MCF 10A (cell line): ENCODE data around the gene SMIM11. TPM values are rescaled to one million over a fixed set of nuclear protein-coding genes. Genes with fewer than 3 reads are reported as not detected.

ENCODE experiments used
- BruUV-seq: library from RNA; stranded (reverse); fragments of 400-500 nt; replicated peaks from 2 replicates; lab custom pipeline; 2021; lab: Mats Ljungman, UMichigan
- CTCF ChIA-PET: fragments of 300-600 bp; sonication (Branson Sonifier 250); formaldehyde crosslinking; extraction: SDS; loops from one replicate; lab custom pipeline; 2021; ENCODE audit warnings: antibody characterized with exemption, inconsistent platforms; lab: Yijun Ruan, JAX
- POLR2A ChIA-PET: fragments of 300-600, 350-650 bp; sonication (Branson Sonifier 250); formaldehyde crosslinking; extraction: SDS; loops from one replicate; lab custom pipeline; 2020; ENCODE audit warnings: antibody characterized with exemption, inconsistent platforms; lab: Yijun Ruan, JAX
- DNase-seq: peaks from one replicate; pipeline ENCODE4 v3.0.0-alpha.2; 2018; ENCODE audit not compliant: unreplicated experiment
- H3K27ac Mint-ChIP-seq: one replicate; pipeline ENCODE4 v1.8.0; 2022; ENCODE audit warnings: mild to moderate bottlenecking, low read depth, mixed read lengths; ENCODE audit not compliant: unreplicated experiment
- H3K27me3 Mint-ChIP-seq: one replicate; pipeline ENCODE4 v1.8.0; 2022; ENCODE audit warnings: mixed read lengths; ENCODE audit not compliant: insufficient read depth, unreplicated experiment
- H3K36me3 Mint-ChIP-seq: one replicate; pipeline ENCODE4 v1.8.0; 2022; ENCODE audit warnings: mild to moderate bottlenecking, moderate library complexity, mixed read lengths; ENCODE audit not compliant: insufficient read depth, unreplicated experiment
- H3K4me1 Mint-ChIP-seq: one replicate; pipeline ENCODE4 v1.8.0; 2022; ENCODE audit warnings: mixed read lengths; ENCODE audit not compliant: insufficient read depth, unreplicated experiment
- H3K4me3 Mint-ChIP-seq: one replicate; pipeline ENCODE4 v1.8.0; 2022; ENCODE audit warnings: mild to moderate bottlenecking, moderate library complexity, mixed read lengths; ENCODE audit not compliant: unreplicated experiment
- H3K9me3 Mint-ChIP-seq: one replicate; pipeline ENCODE4 v1.8.0; 2022; ENCODE audit warnings: mixed read lengths; ENCODE audit not compliant: unreplicated experiment
- intact Hi-C: fragments of 100-400 bp; cut with micrococcal nuclease; formaldehyde crosslinking; loops from 2 replicates; pipeline ENCODE4 v1.14.1; 2022
- total RNA-seq: library from RNA; stranded (reverse); gene quantifications from 2 replicates; pipeline ENCODE4 v1.2.3, GENCODE V29; 2022
- TF ChIP-seq, protein P1 (sequence below): fragments of 200-600 bp; IDR thresholded peaks from one replicate; pipeline ENCODE4 v1.8.0; 2022; ENCODE audit warnings: antibody characterized with exemption, mild to moderate bottlenecking; ENCODE audit not compliant: unreplicated experiment

SMIM11 gene
- total RNA-seq, 1 experiment from 2014 or later = 6.8 TPM

DNA sequence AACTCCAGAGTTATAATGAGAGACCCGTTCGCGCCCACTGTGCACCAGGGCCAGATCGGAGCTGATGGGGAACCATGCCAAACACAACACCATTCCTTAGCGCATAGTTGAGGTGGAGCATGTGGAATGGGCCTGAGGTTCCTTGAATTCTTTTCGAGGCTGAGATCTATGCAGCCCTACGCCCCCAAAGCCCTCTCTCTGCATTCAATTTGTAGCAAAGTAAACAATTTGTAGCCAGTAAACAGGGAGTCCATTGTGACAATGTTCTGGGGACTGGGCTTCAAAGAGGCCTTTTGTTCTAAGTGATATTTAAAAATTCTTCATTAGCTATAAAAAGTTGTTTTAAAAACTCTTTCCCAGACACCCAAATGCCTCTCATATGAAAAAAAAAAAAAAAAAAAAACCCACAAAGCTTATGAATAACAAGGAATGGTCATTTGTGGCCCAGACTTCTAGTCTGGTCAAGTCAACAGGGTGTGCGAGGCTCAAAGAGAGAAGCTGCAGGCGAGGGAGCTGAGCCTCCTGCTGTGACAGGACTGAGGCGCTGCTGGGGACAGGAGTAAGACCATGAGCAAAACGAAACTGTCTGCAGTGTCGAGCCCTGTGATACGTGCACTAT is 42.1 kb upstream of the SMIM11 start:
- Mint-ChIP-seq H3K4me1 (no peaks in the 10 kb centered on the region), H3K4me3 (no peak overlapping the region), H3K27me3 (peaks cover 2% of the 10 kb centered on the region), H3K9me3 (no peaks in the 10 kb centered on the region), H3K36me3 (no peaks in the 10 kb centered on the region), H3K27ac (no peak overlapping the region)
- CTCF ChIA-PET = interaction anchor here (0.5 to 3.2 kb wide), 3 partner anchors 15 to 513 kb away, joined by 4 to 13 read pairs (median 7); no protein-coding TSS in a partner anchor
- intact Hi-C loops = no loop called here
- no peak for DNase-seq
- BruUV-seq = no TSS peak
- TF ChIP-seq, protein P1, sequence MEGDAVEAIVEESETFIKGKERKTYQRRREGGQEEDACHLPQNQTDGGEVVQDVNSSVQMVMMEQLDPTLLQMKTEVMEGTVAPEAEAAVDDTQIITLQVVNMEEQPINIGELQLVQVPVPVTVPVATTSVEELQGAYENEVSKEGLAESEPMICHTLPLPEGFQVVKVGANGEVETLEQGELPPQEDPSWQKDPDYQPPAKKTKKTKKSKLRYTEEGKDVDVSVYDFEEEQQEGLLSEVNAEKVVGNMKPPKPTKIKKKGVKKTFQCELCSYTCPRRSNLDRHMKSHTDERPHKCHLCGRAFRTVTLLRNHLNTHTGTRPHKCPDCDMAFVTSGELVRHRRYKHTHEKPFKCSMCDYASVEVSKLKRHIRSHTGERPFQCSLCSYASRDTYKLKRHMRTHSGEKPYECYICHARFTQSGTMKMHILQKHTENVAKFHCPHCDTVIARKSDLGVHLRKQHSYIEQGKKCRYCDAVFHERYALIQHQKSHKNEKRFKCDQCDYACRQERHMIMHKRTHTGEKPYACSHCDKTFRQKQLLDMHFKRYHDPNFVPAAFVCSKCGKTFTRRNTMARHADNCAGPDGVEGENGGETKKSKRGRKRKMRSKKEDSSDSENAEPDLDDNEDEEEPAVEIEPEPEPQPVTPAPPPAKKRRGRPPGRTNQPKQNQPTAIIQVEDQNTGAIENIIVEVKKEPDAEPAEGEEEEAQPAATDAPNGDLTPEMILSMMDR = no peak
- POLR2A ChIA-PET = interaction anchor here (1.0 kb wide), 1 partner anchor 409 kb away, joined by 3 read pairs; no protein-coding TSS in a partner anchor

DNA sequence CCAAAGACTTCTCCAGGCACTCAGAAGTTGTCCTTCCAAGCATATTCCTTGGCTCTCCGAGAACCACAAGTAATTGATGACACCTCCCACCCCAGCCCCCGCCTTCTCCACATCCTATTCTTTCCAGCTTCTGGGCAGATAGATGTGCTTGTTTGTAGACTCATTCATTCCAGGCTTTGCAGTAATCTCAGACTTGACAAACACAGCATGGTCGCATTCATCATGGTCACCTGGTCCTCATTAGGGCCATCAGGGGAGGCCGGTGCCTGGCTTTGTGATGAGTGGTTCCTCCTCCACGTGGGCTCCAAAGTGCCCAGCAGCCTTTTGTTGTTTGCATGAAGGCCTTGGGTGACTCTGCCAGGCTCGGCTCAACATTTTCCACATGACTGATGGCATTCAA is 40.0 kb upstream of the SMIM11 start:
- no peak overlapping the region for H3K27ac Mint-ChIP-seq

DNA sequence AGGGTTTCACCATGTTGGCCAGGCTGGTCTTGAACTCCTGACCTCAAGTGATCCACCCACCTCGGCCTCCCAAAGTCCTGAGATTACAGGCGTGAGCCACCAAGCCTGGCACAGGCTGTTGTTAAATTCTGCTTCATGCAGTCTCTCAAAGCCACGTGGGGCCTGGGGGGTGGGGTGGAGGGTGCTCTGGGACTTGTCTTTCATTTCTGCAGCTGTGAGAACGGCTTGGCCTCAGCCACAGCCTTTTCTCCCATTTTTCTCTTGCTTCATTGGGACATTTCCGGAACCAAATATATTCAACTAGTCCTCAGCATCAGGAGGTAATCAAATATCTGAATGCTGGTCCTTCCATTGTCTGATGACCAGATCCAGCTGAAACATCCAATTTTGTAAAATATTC is 39.1 kb upstream of the SMIM11 start:
- POLR2A ChIA-PET = no interaction called here
- H3K27ac Mint-ChIP-seq = no peak overlapping the region
- TF ChIP-seq, protein P1 = no peak
- intact Hi-C loops = no loop called here
- H3K36me3 Mint-ChIP-seq = no peaks in the 10 kb centered on the region
- H3K27me3 Mint-ChIP-seq = no peaks in the 10 kb centered on the region
- CTCF ChIA-PET = interaction anchor here (0.6 to 1.6 kb wide), 4 partner anchors 11 to 412 kb away, joined by 3 to 5 read pairs (median 4); no protein-coding TSS in a partner anchor
- H3K4me3 Mint-ChIP-seq = no peak overlapping the region
- H3K9me3 Mint-ChIP-seq = no peaks in the 10 kb centered on the region
- DNase-seq = no peak
- BruUV-seq = no TSS peak
- no peaks in the 10 kb centered on the region for H3K4me1 Mint-ChIP-seq

More for the DNA sequence above, 40.0 kb upstream of the SMIM11 start:
- no peaks in the 10 kb centered on the region for H3K9me3 Mint-ChIP-seq
- TF ChIP-seq, protein P1 = no peak
- POLR2A ChIA-PET = no interaction called here
- intact Hi-C loops = no loop called here
- DNase-seq = no peak
- BruUV-seq = no TSS peak
- CTCF ChIA-PET = interaction anchor here (3.2 kb wide), 1 partner anchor 412 kb away, joined by 13 read pairs; no protein-coding TSS in a partner anchor
- H3K4me1 Mint-ChIP-seq = no peaks in the 10 kb centered on the region
- no peak overlapping the region for H3K4me3 Mint-ChIP-seq
- no peaks in the 10 kb centered on the region for H3K36me3 Mint-ChIP-seq
- no peaks in the 10 kb centered on the region for H3K27me3 Mint-ChIP-seq

DNA sequence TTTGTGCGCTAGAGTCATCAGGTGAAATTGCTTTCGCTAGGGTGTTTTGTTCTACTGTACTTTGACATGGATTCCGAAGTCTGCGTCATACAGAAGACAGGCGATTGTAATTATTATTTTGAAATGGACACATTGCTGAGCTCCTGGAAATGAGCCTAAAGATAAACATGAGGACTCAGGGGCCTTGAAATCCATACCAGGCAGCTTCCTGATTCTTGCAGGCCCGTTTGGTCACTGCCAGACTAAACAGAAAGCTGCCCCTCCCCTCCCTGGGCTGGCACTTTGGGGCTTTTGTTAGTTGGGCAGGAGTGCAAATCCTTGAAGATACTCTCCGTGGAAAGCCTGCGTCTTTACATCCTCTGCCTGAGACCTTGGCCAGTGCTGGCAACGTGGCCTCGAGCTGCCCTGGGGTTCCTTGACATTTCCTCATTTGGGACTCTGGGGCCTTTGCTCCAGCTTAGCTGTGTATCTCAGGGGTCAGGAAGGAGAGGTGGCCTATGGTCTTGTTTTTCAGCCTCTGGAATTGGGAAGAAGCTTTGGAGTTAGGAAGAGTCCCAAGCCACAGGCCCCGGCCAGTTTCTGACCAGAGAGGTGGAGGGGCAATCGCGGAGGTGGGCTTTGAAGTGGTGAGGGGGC is 38.4 kb upstream of the SMIM11 start:
- no peak overlapping the region for H3K27ac Mint-ChIP-seq
- no peaks in the 10 kb centered on the region for H3K4me1 Mint-ChIP-seq
- H3K9me3 Mint-ChIP-seq = no peaks in the 10 kb centered on the region
- H3K4me3 Mint-ChIP-seq = no peak overlapping the region
- no peak for DNase-seq
- no TSS peak for BruUV-seq
- CTCF ChIA-PET = interaction anchor here (0.8 to 1.6 kb wide), 4 partner anchors 10 to 413 kb away, joined by 3 to 5 read pairs (median 4); no protein-coding TSS in a partner anchor
- intact Hi-C loops = no loop called here
- POLR2A ChIA-PET = no interaction called here
- TF ChIP-seq, protein P1 = no peak
- H3K27me3 Mint-ChIP-seq = no peaks in the 10 kb centered on the region
- no peaks in the 10 kb centered on the region for H3K36me3 Mint-ChIP-seq
